GM18499 (cell line): ENCODE results near the gene AP1M1.

ENCODE experiments used
- ATAC-seq: cut with Tn5 transposase; IDR thresholded peaks from one replicate; pipeline ENCODE4 v1.9.1; 2021; ENCODE audit warnings: moderate number of reproducible peaks; ENCODE audit not compliant: insufficient read depth, unreplicated experiment

Gene AP1M1

GRCh38 chr19:16206637-16207036, 8.9 kb downstream of the AP1M1 start:
- ATAC-seq = no peak

GRCh38 chr19:16207063-16207462, 9.4 kb downstream of the AP1M1 start:
- ATAC-seq = no peak

GRCh38 chr19:16207490-16208025, 9.8 kb downstream of the AP1M1 start:
- no peak for ATAC-seq

- no peak for ATAC-seq
These were observed 10.5 kb downstream of the AP1M1 start for GRCh38 chr19:16208064-16208759.

GRCh38 chr19:16208847-16209665, 11.3 kb downstream of the AP1M1 start:
- no peak for ATAC-seq

- no peak for ATAC-seq
These were observed 12.5 kb downstream of the AP1M1 start for GRCh38 chr19:16210168-16210567.

GRCh38 chr19:16213076-16213475, 15.4 kb downstream of the AP1M1 start:
- ATAC-seq = no peak

- ATAC-seq = no peak
These were observed 19.3 kb downstream of the AP1M1 start for GRCh38 chr19:16216744-16217670.

- no peak for ATAC-seq
These were observed 20.2 kb downstream of the AP1M1 start for GRCh38 chr19:16217716-16218451.

- ATAC-seq = no peak
These were observed 21.1 kb downstream of the AP1M1 start for GRCh38 chr19:16218851-16219250.

GRCh38 chr19:16222806-16223205, 25.1 kb downstream of the AP1M1 start:
- ATAC-seq = no peak

GRCh38 chr19:16223746-16224145, 26.0 kb downstream of the AP1M1 start:
- ATAC-seq = no peak

GRCh38 chr19:16224293-16225045, 26.8 kb downstream of the AP1M1 start:
- no peak for ATAC-seq

- ATAC-seq = no peak
These were observed 27.8 kb downstream of the AP1M1 start for GRCh38 chr19:16225279-16226183.

GRCh38 chr19:16226184-16226591, 28.5 kb downstream of the AP1M1 start:
- no peak for ATAC-seq

- ATAC-seq = no peak
These were observed 29.4 kb downstream of the AP1M1 start for GRCh38 chr19:16226878-16227836.
